CD4-positive, alpha-beta T cell treated with Interleukin-17A for 4 hours (primary cell): ENCODE data around the gene AMZ1.

Experiments
- DNase-seq: peaks from one replicate; pipeline ENCODE4 v3.0.0-alpha.2; 2020; ENCODE audit warnings: mixed read lengths

The AMZ1 gene, protein sequence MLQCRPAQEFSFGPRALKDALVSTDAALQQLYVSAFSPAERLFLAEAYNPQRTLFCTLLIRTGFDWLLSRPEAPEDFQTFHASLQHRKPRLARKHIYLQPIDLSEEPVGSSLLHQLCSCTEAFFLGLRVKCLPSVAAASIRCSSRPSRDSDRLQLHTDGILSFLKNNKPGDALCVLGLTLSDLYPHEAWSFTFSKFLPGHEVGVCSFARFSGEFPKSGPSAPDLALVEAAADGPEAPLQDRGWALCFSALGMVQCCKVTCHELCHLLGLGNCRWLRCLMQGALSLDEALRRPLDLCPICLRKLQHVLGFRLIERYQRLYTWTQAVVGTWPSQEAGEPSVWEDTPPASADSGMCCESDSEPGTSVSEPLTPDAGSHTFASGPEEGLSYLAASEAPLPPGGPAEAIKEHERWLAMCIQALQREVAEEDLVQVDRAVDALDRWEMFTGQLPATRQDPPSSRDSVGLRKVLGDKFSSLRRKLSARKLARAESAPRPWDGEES

DNA sequence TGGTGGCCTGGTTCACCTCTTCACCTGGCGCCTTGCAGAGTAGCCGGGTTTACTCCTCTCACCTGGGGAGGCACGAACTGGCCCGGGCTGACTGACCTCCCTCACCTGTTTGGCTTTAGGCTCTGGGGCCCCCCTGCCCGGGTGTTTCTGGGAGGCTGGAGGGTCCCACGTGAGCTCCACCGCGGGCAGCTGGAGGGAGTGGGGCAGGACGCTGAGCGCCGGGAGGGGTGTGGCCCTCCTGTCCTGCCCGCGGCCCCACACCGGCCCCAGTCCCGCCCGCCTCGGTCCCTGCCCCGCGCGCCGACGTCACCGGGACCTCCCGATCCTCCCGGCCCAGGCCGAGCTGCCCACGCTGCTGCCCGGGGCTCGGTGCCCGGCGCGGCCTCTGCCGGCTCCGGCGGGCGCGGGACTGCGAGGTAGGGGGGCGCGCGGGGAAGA, at the start of gene AMZ1:
Gene AMZ1, plus strand, starts transcription at position 322 of the 438 bp plus-strand sequence. CDS start 12,250 bp downstream, outside the sequence.
- no peak for DNase-seq

DNA sequence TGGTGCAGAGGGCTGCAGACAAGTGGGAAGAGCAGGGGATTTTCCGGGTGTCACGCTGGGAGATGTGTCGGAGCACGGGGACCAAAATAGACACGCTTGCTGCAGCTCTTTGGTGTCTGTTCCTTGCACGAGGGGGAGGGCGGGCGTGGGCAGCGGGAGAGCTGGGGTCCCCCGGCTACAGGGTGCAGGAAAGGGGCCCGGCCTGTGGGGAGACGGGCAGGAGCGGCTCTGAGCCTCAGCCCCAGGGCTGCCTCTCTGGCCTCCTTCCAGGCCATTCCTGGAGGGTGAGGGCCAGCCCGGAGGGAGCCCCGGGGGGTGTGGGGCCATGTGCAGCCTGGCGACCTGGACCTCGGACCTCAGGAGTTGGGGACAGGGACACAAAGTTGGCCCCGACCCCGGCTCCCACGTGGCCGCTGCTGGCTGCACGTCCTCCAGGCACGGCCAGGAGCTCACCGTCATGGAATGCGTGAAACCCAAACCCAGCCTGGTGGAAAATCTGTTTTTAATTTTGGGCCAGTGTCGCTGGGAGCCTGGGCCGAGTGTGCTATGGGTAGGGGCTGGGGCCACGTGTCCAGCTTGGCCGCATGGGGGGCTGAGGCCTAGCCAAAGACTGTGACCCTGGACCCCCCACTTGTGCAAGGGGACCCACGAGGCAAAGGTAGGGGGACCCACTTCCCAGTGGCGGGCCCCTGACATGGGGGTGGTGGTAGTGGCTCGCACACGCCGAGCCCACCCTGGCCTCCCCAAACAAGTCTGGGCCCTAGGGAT, 49.6 kb upstream of the AMZ1 start:
- no peak for DNase-seq

DNA sequence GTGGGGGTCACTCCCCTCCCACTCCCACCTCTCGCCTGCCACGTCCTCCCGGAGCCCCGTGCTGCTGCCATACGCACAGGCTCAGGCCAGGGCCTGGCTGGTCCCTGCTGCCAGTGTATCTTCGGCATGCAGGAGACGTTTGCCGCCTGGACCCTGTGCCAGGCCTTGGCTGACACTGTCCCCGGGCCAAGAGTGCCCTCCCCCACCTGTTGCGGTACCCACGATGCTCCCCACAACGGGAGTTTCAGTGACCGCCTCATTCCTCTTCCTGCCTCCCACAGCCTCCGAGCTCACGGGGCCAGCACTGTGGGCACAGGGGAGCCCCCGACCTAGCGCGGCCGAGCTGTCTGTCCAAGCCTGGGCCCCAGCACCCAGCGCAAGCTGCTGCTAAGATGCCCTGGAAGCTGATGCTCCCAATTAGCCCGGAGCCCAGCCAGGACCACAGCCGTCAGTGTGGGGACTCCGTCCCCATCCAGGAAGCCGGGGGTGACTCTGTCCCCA, 48.8 kb upstream of the AMZ1 start:
- no peak for DNase-seq

DNA sequence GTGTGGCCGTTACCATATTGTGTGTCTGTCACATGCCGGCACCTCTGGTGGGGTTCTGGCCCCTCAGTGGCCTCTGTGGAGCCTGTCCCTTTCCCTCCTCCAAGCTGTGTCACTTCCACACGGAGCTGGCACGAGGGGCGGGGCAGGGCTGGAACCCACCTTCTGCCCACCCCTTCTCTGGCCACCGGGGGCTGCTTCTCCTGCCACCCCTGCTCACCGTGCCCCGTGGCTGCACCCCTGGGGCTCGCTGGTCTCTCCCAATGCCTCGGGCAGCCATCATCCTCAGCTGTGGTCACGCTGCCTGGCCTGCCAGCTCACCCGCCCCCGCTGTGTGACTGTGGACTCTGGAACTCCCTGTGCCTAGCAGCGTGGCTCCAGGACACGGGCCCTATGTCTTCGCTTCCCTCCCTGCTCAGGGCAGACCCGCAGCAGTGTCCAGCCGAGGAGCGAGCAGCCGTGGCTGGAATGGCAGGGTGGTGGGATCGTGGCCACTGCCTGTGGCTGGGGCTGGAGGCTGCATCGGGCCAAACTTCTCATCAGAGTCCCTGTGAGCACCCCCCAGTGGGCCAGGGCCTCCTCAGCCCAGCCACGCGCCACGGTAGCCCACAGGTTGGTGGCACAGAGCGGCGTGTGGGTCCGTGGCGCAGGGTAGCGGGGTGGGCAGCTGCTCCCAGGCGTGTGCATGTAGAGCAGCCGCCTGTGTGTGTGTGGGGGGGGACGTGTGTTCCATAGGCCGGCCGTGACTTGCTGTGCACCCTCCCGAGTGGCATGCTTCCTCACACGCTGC, 48.1 kb upstream of the AMZ1 start:
- DNase-seq = no peak

DNA sequence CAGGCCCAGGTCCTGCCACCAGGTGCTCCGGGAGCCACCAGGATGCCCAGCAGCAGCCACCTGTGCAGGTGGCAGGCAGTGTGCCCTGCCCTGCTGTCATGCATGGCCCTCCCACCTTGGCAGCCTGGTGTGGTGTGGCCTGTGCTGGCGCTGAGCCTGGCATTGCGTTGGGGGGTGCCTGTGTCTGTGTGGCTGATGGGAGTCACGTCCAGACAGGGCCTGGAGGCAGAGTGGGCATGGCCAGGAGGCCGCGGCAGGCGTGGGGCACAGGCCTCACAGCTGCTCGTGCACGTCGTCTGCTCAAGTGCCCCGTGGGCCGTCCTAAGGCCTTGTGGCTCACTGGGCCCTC, 47.5 kb upstream of the AMZ1 start:
- no peak for DNase-seq

DNA sequence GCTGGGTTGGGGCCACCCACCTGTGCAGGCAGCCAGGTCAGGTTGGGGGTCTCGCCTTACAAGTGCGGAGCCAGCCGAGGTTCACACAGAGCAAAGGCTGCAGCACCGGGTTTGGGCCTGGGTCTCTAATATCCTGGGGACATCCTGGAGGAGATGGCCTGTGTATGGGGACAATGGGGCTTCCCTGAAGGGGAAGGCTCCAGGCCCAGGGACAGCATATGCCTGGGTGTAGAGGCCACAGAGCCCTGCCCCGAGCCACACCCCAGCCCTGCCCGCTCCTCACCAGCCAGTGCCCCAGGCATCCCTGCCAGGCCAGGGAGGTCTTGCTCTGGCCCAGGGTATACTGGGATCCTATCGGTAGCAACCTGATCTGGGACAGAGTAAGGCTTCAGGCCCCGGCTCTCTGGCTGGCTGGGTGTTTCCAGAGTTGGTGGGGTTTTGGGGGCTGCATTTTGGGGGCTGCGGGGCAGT, 47.1 kb upstream of the AMZ1 start:
- no peak for DNase-seq

DNA sequence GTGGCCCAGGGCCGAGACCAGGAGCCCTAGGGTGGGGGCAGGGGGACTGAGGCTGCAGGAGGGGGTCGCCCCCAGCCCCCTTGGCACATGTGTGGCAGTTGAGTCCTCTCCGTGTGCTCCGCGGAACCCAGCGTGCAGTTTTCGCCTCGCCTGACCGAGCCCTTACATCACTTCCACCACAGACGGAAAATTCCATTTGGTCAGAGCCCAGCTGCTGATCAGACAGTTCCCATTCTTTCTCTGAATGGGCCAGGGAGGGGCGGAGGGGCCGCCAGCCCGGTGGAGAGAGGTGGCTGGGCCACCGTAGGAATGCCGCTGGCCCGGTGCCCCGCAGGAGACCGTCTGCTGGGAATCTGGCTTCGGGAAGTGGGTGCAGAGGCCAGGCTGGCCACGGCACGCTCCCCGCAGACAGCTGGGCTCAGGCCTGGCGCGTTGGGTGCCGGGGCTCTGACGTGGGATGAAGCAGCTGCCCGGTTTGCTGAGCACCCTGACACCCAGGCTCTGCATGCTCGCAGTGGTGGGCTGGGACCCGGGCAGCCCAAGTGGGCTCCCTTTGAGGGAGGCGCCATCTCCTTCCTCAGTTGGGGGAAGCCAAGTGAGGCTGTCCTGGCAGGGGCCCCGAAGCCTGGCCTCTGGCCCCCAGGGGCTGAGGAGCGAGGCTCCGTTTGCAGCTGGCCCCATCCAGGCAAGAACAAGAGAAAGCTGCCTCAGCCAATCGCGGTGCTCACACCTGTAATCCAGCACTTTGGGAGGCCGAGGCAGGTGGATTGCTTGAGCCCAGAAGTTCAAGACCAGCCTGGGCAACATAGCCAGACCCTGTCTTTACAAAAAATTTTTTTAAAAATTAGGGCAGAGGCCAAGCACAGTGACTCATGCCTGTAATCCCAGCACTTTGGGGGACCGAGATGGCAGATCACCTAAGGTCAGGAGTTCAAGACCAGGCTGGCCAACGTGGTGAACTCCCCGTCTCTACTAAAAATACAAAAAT, 46.3 kb upstream of the AMZ1 start:
- DNase-seq = no peak

DNA sequence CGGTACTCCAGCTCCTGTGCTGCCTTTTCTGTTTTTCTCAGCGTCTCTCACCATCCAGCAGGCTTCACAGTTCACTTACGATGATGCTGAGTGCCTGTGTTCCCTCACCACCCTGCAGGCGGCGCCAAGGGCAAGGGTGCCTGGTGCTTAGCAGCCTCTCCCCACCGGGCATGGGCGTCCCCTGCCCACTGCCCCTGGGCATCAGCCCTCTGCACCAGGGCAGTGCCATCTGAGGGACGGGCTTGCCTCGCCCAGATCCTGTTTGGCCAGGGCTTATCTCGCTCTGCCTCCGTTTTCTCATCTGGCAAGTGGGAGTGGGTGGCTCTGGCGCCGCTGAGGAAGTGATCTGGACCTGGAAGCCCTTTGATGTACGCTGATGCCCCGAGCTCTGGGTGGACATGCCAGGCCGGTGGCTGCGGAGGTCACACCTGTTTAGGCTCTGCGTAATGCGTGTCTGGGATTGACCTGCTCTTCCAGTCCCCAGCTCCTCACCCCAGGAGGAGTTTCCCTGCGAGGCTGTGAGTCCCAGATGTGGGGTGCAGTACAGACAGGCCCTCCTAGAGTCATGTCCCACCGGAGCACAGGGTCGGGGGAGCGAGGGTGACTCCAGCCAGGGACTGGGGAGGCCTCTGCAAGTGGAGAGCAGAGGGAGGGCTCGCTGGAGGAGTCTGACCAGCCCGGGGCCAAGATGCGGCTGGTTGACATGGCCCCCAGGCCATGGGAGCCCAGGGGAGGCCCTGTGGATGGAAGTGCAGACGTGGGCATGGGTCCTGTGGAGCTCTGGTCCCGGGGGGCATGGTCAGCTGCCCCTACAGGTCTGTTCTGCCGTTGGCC, 44.4 kb upstream of the AMZ1 start:
- no peak for DNase-seq

DNA sequence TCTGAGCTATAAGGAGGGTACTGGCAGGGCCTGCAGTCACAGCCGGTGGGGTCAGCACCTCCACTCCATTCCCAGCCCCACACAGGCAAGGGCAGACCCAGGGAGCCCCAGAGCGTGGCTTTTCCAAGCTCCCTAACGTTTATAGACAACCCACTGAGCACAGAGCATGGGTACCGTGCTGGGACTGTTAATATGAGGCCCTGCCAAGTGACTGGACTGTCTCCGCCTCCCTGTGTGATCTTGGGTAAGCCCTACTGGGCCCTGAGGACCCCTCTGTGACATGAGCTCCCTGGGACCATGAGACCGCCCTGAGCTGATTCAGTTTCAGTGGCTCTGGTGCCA, 43.8 kb upstream of the AMZ1 start:
- no peak for DNase-seq

DNA sequence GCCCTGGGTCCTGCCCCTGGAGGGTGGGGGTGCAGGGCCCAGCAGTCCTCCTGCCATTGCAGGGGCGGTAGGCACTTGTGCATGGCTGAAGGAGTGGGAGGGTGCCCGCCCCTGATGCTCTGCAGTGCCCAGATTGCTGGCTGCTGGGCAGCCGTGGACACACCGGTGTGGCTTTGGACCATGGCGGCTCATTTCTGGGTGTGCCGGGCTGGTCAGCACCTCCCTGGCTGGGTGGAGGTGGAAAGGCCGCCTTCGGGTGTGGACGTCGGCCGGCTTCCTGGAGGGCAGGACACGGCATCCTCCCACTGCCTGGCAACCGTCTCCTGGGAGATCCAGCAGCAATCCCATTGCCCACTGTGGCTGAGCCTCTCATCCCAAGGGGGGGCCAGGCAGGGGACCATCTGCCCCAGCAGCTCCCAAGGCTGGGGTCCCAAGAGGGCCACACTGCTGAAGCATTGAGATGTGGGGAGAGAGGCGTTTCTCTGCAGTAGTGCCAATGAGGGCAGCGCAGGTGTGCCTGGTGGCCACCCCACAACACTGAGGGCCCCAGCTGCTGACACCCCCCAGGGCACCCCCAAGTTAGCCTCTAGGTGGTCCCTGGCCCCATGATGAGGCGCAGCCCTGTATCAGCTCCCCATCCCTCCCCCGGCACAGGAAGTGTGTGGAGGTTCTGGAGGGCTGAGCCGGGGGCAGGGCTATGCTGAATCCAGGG, 43.3 kb upstream of the AMZ1 start:
- DNase-seq = peak; percentile 41

DNA sequence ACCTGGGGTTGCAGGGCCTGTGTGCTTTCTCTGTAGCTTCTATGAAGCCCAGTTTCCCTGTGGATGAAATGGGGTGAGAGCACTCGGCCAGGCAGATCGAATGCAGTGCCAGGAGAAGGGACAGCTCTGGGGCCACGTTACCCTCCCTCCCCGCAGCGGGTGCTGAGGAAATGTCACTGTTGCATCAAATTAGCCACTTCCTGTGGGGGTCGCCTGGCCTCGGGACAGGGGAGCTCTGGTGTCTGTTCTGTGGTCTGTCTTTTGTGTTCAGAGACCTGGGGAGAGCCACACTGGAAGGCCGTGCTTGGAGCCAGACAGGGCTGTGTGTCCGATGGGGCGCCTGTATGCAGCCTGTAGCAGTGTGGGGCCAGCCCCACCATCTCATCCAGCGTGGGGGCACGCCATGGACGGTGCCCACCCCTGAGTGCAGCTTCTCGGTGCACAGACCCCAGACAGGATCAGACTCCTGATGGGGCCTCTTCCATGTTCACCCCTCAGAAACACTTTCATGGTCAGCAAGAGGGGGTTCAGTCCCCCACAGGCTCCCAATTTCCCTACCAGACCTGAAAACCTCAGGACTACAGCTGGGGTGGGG, 42.6 kb upstream of the AMZ1 start:
- peak; percentile 50 for DNase-seq

DNA sequence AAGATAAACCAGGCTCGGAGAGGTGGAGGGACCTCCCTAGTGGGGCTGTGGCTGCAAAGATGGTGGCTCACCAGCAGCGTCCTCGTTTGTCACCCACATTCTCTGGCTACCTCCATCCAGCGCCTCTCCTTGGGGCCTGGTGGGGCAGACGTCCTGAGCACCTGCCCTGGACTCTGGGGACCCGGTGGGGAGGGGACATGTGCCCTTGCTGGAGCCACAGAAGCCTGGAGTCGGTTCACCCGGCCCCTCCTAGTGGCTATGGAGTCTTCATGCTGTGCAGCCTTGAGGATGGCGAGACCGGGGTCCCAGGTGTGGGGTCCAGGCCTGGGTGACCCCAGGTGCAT, 41.7 kb upstream of the AMZ1 start:
- no peak for DNase-seq

DNA sequence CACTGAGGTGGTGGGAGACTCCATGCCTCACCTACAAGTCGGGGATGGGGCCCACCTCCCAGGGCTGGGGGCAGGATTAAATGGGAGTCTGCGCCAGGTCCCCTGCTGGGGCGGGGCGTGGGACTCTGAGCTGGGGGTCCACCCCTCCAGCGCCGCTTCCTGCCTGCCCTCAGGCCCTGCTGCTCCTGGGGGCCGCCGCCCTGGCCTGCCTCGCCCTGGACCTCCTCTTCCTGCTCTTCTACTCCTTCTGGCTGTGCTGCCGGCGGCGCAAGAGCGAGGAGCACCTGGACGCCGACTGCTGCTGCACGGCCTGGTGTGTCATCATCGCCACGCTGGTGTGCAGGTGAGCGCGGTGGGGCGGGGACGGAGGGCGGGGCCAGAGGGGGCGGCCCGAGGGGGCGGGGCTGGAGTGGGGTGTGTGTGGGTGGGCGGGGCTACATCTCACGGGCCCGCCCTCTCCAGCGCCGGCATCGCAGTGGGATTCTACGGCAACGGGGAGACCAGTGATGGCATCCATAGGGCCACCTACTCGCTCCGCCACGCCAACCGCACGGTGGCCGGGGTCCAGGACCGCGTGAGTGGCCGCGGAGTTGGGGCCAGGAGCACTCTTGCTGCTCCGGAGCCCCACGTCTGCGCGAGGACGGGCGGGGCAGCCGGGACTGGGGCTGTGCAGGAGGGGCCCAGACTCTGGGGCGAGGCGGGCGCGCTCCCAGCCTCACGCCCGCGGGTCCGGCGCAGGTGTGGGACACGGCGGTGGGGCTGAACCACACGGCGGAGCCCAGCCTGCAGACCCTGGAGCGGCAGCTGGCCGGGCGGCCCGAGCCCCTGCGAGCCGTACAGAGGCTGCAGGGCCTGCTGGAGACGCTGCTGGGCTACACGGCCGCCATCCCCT, 41.1 kb upstream of the AMZ1 start:
- no peak for DNase-seq

DNA sequence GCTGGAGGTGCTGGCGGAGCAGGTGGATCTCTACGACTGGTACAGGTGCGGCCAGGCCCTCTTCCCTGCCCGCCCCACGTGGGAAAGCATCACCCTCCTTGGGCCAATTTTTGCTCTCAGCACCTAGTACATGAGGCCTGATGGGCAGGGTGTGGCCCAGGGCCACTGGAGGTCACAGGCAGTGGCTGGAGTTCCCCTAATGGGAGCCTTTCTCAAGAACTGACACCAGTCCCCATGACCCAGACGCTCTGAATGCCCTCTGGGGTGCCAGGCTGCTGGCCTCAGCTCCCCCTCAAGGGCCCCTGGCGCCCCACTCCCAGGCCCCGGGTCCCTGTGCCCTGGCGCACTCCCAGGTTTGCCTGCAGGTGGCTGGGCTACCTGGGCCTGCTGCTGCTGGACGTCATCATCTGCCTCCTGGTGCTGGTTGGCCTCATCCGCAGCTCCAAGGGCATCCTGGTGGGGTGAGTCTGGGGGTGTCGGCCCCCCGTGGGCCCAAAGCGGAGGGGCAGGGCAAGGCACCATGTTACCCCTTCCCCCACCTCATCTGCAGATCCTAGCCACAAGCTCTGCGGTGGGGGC, 40.3 kb upstream of the AMZ1 start:
- no peak for DNase-seq

DNA sequence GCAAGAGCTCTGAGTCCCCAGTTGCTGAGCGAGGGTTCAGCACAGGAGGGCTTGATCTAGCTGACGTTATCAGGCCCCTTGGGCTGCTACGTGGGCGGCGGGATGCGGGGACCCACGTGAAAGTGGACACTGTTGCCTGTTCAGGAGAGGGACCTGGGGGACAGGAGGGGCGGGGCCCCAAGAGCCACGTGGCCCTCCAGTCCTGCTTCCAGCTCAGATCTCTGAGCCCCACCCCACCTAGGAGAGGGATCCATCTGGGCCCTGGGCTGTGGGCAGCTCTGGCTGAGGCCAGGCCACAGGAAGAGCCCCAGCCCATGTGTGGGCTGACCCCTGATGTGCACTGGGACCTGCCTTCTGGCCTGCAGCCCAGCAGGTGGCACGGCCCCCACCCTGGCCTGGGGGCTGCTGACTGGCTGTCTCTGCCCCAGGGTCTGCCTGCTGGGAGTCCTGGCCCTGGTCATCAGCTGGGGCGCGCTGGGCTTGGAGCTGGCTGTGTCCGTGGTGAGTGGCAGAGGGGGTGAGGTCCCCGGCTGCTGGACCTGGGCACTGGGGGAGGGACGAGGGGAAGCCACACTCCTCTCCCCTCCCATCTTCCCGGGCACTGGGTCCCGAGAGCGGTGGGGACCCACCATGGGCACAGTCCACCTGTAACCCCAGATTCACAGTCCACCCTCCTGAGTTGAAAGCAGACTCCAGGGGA, 38.7 kb upstream of the AMZ1 start:
- no peak for DNase-seq

DNA sequence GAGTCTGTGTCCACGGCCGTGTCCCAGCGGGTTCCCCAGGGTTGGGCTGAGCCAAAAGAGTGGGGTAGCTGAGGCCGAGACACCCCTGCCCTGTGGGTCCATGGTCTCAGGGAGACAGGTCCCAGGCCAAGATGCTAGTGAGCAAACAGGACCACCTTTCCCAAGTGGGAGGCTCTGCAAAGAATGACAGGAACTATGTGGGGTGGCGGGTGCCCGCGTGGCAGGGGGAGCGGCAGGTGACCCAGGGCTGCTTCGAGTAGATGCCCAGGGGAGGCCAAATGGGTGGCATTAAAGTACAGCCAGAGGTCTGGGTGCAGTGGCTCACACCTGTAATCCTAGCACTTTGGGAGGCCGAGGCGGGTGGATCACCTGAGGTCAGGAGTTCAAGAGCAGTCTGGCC, 38.0 kb upstream of the AMZ1 start:
- DNase-seq = no peak

DNA sequence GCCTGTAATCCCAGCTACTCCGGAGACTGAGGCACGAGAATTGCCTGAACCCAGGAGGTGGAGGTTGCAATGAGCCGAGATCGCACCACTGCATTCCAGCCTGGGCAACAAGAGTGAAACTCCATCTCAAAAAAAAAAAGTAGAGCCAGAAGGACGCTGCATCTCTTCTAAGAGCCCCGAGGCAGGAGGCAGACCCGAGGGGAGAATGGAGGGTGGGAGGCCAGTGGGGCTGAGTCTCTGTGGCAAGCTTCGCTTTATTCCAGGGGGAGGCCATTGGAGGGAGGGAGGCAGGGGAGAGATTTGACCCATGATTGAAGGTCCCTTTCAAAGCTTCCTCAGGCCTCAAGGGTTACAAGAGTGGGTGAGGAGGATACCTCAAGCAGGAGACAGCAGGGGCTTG, 37.6 kb upstream of the AMZ1 start:
- DNase-seq = no peak

DNA sequence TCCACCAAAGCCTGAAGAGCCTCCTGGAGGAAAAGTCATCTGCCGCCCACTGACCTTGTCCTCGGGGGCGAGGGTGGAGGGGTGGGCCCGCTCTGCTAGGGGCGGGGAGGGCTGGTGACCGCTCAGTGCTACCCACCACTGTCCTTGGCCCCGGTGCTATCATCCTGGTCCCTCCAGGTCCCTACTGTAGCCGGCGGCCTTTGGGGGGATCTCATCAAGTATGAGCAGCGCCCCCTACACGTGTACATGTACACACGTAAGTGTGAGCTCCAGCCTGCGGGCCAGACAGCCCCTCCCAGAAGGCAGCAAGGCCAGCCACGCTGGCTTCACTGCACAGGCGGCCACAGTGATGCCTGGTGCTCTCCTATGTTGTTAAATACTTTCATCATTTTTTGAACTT, 36.7 kb upstream of the AMZ1 start:
- no peak for DNase-seq
